GM12878 (cell line): ENCODE results near the gene LMTK2. TPM values are rescaled to one million over a fixed set of nuclear protein-coding genes. Genes with fewer than 3 reads are reported as not detected.

ENCODE experiments used
- BACH1 ChIP-seq: fragments of 450-650 bp; IDR thresholded peaks from 2 replicates; pipeline ENCODE4 v1.6.1; 2017; ENCODE audit warnings: mild to moderate bottlenecking, borderline replicate concordance
- BHLHE40 ChIP-seq, 2 experiments: fragments of 450-650 bp in 1 of 2; IDR thresholded peaks; 2 replicates each; pipeline ENCODE4 v1.6.1; 2011 to 2017; ENCODE audit warnings: low read depth in 2 of 2, borderline replicate concordance in 1 of 2, improper control_type of control experiment in 1 of 2, low read length in 1 of 2, mild to moderate bottlenecking in 1 of 2
- CHD1 ChIP-seq: IDR thresholded peaks from 2 replicates; pipeline ENCODE4 v1.6.1; 2012; ENCODE audit warnings: low read depth, low read length, improper control_type of control experiment
- CREB1 ChIP-seq: IDR thresholded peaks from 2 replicates; pipeline ENCODE4 v1.6.1; 2012; ENCODE audit warnings: low read depth, mild to moderate bottlenecking, inconsistent platforms
- ETV6 ChIP-seq, 2 experiments: fragments of 450-650 bp in 1 of 2; IDR thresholded peaks in 1 of 2; conservative IDR thresholded peaks in 1 of 2; 2 replicates each; pipeline ENCODE4 v1.6.1; 2014; ENCODE audit warnings: antibody characterized with exemption in 1 of 2, borderline replicate concordance in 1 of 2, low read depth in 1 of 2, mild to moderate bottlenecking in 1 of 2, moderate library complexity in 1 of 2
- FOS ChIP-seq: IDR thresholded peaks from 3 replicates; pipeline ENCODE4 v1.6.1; 2011; ENCODE audit warnings: borderline replicate concordance; ENCODE audit not compliant: insufficient read length; ENCODE audit errors: extremely low read depth
- FOXM1 ChIP-seq: IDR thresholded peaks from 2 replicates; pipeline ENCODE4 v1.6.1; 2012; ENCODE audit warnings: low read depth, mild to moderate bottlenecking, inconsistent platforms, low read length, moderate library complexity
- GATAD2B ChIP-seq: fragments of 450-650 bp; conservative IDR thresholded peaks from 2 replicates; pipeline ENCODE4 v1.6.1; 2017; ENCODE audit warnings: low read depth, mild to moderate bottlenecking, moderate library complexity
- HDAC2 ChIP-seq: fragments of 200-600 bp; sonication (generic); IDR thresholded peaks from 2 replicates; pipeline ENCODE4 v1.6.1; 2017
- HDGF ChIP-seq: fragments of 450-650 bp; IDR thresholded peaks from 2 replicates; pipeline ENCODE4 v1.6.1; 2016; ENCODE audit warnings: antibody characterized with exemption
- KLF5 ChIP-seq: fragments of 450-650 bp; IDR thresholded peaks from 2 replicates; pipeline ENCODE4 v1.6.1; 2014; ENCODE audit warnings: mild to moderate bottlenecking; ENCODE audit not compliant: partially characterized antibody
- MEF2B ChIP-seq: fragments of 450-650 bp; IDR thresholded peaks from 2 replicates; pipeline ENCODE4 v1.6.1; 2018; ENCODE audit warnings: mild to moderate bottlenecking, moderate library complexity; ENCODE audit not compliant: partially characterized antibody, poor library complexity, severe bottlenecking
- NFXL1 ChIP-seq: fragments of 450-650 bp; IDR thresholded peaks from 2 replicates; pipeline ENCODE4 v1.6.1; 2017; ENCODE audit warnings: antibody characterized with exemption, mild to moderate bottlenecking, borderline replicate concordance
- NR2F1 ChIP-seq: fragments of 450-650 bp; conservative IDR thresholded peaks from 2 replicates; pipeline ENCODE4 v1.6.1; 2017; ENCODE audit warnings: mild to moderate bottlenecking
- POU2F2 ChIP-seq: IDR thresholded peaks from 3 replicates; pipeline ENCODE4 v1.6.1; 2011; ENCODE audit warnings: low read depth, mild to moderate bottlenecking, low read length, borderline replicate concordance
- RUNX3 ChIP-seq: IDR thresholded peaks from 2 replicates; pipeline ENCODE4 v1.6.1; 2012; ENCODE audit warnings: low read length, inconsistent platforms
- SMAD1 ChIP-seq: fragments of 450-650 bp; IDR thresholded peaks from 2 replicates; pipeline ENCODE4 v1.6.1; 2018; ENCODE audit warnings: mild to moderate bottlenecking, low read depth; ENCODE audit not compliant: partially characterized antibody
- SMAD5 ChIP-seq: IDR thresholded peaks from 2 replicates; pipeline ENCODE4 v1.6.1; 2016; ENCODE audit warnings: antibody characterized with exemption, low read depth
- SMC3 ChIP-seq: IDR thresholded peaks from 2 replicates; pipeline ENCODE4 v1.6.1; 2011; ENCODE audit warnings: low read length, improper control_type of control experiment, borderline replicate concordance
- SP1 ChIP-seq: IDR thresholded peaks from one replicate; pipeline ENCODE4 v1.6.1; 2011; ENCODE audit warnings: low read depth, low read length
- SPI1 ChIP-seq: IDR thresholded peaks from 2 replicates; pipeline ENCODE4 v1.6.1; 2011; ENCODE audit warnings: low read depth, mild to moderate bottlenecking, low read length, moderate library complexity, borderline replicate concordance; ENCODE audit not compliant: insufficient read depth
- STAT3 ChIP-seq: IDR thresholded peaks from 2 replicates; pipeline ENCODE4 v1.6.1; 2011; ENCODE audit warnings: low read depth, low read length, improper control_type of control experiment
- TAF1 ChIP-seq: IDR thresholded peaks from 2 replicates; pipeline ENCODE4 v1.6.1; 2011; ENCODE audit warnings: mild to moderate bottlenecking, low read depth, low read length, borderline replicate concordance
- TCF12 ChIP-seq: IDR thresholded peaks from 2 replicates; pipeline ENCODE4 v1.6.1; 2011; ENCODE audit warnings: low read depth, mild to moderate bottlenecking, low read length
- YY1 ChIP-seq: IDR thresholded peaks from 2 replicates; pipeline ENCODE4 v1.6.1; 2011; ENCODE audit warnings: low read depth, mild to moderate bottlenecking, low read length
- ZZZ3 ChIP-seq: IDR thresholded peaks from 2 replicates; pipeline ENCODE4 v1.6.1; 2011; ENCODE audit warnings: low read depth; ENCODE audit not compliant: control insufficient read depth, insufficient read length
- polyA plus RNA-seq, 11 experiments: library from polyadenylated mRNA; depleted of rRNA in 4 of 11; unstranded in 6 of 11; stranded (reverse) in 5 of 11; fragments of >200 nt; fragmentation: Nextera tagmentation in 4 of 11; fragmentation: Illumina TruSeq in 1 of 11; extraction: Ambion mirVana in 4 of 11; extraction: Trizol in 1 of 11; gene quantifications; 1 replicate in 1 of 11; 2 replicates in 10 of 11; pipeline versions ENCODE4 v1.2.1 to v1.2.3, GENCODE V29; 2011 to 2016; ENCODE audit warnings: inconsistent platforms in 2 of 11, missing spikeins in 2 of 11, low read depth in 1 of 11
- total RNA-seq, 4 experiments: library from RNA; depleted of rRNA in 3 of 4; stranded (reverse); fragments of >200 nt in 3 of 4; fragmentation: Illumina TruSeq in 1 of 4; extraction: Trizol in 1 of 4; gene quantifications; 2 replicates each; pipeline versions ENCODE4 v1.2.1 to v1.2.3, GENCODE V29; 2013 to 2021
- TF ChIP-seq, protein P1 (sequence below): IDR thresholded peaks from 2 replicates; pipeline ENCODE4 v1.6.1; 2011; ENCODE audit warnings: mild to moderate bottlenecking, low read depth, low read length, moderate library complexity; ENCODE audit not compliant: insufficient replicate concordance
- TF ChIP-seq, protein P2 (sequence below): fragments of 450-650 bp; IDR thresholded peaks from 2 replicates; pipeline ENCODE4 v1.6.1; 2017; ENCODE audit warnings: mild to moderate bottlenecking, moderate library complexity

The LMTK2 gene
- total and polyA plus RNA-seq, 10 of the 15 experiments (the other 5 are each of a cell fraction or from before 2014, with no cell fraction given): 0.68 to 8.7 (median 4.6) TPM

DNA sequence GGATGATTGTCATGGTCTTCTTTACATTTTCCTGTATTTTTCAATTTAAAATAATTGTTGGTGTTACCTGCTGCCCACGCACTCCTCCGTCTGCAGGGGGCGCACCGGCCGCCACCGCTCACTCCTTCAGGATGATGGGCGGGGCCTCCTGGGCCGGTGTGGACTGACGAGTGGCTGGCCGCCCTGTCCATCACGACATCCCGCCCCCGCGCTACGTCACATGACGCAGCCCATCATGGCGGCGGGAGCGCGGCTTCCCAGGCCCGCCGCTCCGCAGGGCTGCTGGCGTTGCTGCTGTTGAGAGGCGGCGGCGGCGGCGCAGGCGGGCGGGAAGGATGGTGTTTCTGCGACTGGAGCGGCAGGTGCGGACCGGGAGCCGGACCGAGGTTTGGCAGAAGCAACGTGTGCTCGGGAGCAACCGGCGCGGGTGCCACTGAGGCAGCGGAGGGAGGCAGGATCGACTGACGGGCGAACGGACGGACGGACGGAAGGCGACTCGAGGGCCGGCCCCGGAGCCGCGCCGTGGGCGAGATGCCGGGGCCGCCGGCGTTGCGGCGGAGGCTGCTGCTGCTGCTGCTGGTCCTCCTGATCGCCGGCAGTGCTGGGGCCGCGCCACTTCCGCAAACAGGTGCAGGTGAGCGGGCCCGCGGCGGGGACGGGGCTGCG is at the start of gene LMTK2 (continued):
- TF ChIP-seq, protein P1, sequence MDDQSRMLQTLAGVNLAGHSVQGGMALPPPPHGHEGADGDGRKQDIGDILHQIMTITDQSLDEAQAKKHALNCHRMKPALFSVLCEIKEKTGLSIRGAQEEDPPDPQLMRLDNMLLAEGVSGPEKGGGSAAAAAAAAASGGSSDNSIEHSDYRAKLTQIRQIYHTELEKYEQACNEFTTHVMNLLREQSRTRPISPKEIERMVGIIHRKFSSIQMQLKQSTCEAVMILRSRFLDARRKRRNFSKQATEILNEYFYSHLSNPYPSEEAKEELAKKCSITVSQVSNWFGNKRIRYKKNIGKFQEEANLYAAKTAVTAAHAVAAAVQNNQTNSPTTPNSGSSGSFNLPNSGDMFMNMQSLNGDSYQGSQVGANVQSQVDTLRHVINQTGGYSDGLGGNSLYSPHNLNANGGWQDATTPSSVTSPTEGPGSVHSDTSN: peak; percentile 99
- TF ChIP-seq SMAD1 (no peak), MEF2B (no peak), STAT3 (no peak), TCF12 (no peak), BACH1 (peak; percentile 69; the same call in 1 of the 2 replicates), SPI1 (peak; percentile 66; the same call in 1 of the 2 replicates), TAF1 (peak; percentile 84; the same call in 1 of the 2 replicates), ZZZ3 (no peak), GATAD2B (peak; percentile 85), CHD1 (no peak), KLF5 (peak; percentile 66), RUNX3 (peak; percentile 51), YY1 (peak; percentile 99), SMAD5 (peak; percentile 71; the same call in 1 of the 2 replicates), SMC3 (peak; percentile 94), HDGF (peak; percentile 68; the same call in 1 of the 2 replicates), FOXM1 (no peak), NR2F1 (peak; percentile 56; the same call in 1 of the 2 replicates), SP1 (peak; percentile 96), FOS (peak; percentile 4), HDAC2 (no peak), NFXL1 (no peak), ETV6 (conservative IDR thresholded peaks at IDR 0.05 in 1 of 2, IDR thresholded peaks at IDR 0.05 in 1 of 2; ENCODE audit: borderline replicate concordance in 1 of 2, low read depth in 1 of 2) (no peak), BHLHE40 (IDR thresholded peaks at IDR 0.05; ENCODE audit: borderline replicate concordance in 1 of 2, low read depth in 2 of 2, low read length in 1 of 2) (peak; percentile 41 to 66; a peak in 2 of 4 replicates), POU2F2 (peak; percentile 76; the same call in 2 of the 3 replicates), CREB1 (peak; percentile 98)
- TF ChIP-seq, protein P2, sequence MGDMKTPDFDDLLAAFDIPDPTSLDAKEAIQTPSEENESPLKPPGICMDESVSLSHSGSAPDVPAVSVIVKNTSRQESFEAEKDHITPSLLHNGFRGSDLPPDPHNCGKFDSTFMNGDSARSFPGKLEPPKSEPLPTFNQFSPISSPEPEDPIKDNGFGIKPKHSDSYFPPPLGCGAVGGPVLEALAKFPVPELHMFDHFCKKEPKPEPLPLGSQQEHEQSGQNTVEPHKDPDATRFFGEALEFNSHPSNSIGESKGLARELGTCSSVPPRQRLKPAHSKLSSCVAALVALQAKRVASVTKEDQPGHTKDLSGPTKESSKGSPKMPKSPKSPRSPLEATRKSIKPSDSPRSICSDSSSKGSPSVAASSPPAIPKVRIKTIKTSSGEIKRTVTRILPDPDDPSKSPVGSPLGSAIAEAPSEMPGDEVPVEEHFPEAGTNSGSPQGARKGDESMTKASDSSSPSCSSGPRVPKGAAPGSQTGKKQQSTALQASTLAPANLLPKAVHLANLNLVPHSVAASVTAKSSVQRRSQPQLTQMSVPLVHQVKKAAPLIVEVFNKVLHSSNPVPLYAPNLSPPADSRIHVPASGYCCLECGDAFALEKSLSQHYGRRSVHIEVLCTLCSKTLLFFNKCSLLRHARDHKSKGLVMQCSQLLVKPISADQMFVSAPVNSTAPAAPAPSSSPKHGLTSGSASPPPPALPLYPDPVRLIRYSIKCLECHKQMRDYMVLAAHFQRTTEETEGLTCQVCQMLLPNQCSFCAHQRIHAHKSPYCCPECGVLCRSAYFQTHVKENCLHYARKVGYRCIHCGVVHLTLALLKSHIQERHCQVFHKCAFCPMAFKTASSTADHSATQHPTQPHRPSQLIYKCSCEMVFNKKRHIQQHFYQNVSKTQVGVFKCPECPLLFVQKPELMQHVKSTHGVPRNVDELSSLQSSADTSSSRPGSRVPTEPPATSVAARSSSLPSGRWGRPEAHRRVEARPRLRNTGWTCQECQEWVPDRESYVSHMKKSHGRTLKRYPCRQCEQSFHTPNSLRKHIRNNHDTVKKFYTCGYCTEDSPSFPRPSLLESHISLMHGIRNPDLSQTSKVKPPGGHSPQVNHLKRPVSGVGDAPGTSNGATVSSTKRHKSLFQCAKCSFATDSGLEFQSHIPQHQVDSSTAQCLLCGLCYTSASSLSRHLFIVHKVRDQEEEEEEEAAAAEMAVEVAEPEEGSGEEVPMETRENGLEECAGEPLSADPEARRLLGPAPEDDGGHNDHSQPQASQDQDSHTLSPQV: no peak
